Central memory CD8-positive, alpha-beta T cell (primary cell): Measurements from ENCODE around the gene MAGI1.

Experiments
- ATAC-seq: fragments of 150-1000 bp; cut with Tn5 transposase; replicated peaks from 2 replicates; pipeline ENCODE4 v1.10.0; 2022; ENCODE audit warnings: mild to moderate bottlenecking, moderate FRiP score, moderate number of reproducible peaks; ENCODE audit not compliant: poor library complexity, severe bottlenecking; ENCODE audit errors: extremely low read depth
- DNase-seq, 2 donors: peaks; one replicate each; pipeline ENCODE4 v3.0.0; 2021; ENCODE audit warnings: low spot score in 2 of 2
- H3K27ac Mint-ChIP-seq: one replicate; pipeline ENCODE4 v1.8.0; 2022; ENCODE audit warnings: low read depth, mild to moderate bottlenecking, moderate library complexity, mixed read lengths
- H3K27me3 Mint-ChIP-seq: one replicate; pipeline ENCODE4 v1.8.0; 2022; ENCODE audit warnings: mixed read lengths
- H3K36me3 Mint-ChIP-seq: one replicate; pipeline ENCODE4 v1.8.0; 2022; ENCODE audit warnings: mild to moderate bottlenecking, moderate library complexity, mixed read lengths; ENCODE audit not compliant: insufficient read depth
- H3K4me1 Mint-ChIP-seq: one replicate; pipeline ENCODE4 v1.8.0; 2022; ENCODE audit warnings: mixed read lengths
- H3K4me3 Mint-ChIP-seq: one replicate; pipeline ENCODE4 v1.8.0; 2022; ENCODE audit warnings: mild to moderate bottlenecking, moderate library complexity, mixed read lengths
- H3K9me3 Mint-ChIP-seq: one replicate; pipeline ENCODE4 v1.8.0; 2022; ENCODE audit warnings: mixed read lengths

Gene MAGI1

DNA sequence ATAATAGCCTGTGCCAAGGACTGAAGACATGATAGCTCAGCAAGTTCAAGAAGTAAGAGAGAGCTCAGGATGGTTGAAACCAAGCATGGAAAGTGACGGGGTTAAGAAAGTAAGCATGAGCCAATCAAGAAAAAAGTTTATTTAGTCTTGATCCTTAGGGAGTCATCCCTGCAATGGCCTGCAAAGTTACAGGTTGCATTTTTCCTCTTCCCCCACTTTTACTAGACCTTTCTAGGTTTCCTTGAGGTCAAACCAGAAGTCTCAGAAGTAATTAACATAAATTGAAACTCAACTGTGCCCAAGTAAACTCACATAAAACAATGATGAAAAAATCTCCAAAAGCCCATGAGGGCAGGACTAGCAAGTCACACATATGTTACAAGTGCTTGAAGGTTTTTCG is 250.9 kb downstream of the MAGI1 start:
- no peak overlapping the region for H3K27ac Mint-ChIP-seq
- DNase-seq (no peak), ATAC-seq (no peak)
- H3K27me3 Mint-ChIP-seq: no peaks in the 10 kb centered on the region
- H3K36me3 Mint-ChIP-seq: no peaks in the 10 kb centered on the region
- no peaks in the 10 kb centered on the region for H3K9me3 Mint-ChIP-seq
- H3K4me1 Mint-ChIP-seq: no peaks in the 10 kb centered on the region
- H3K4me3 Mint-ChIP-seq: no peak overlapping the region

- no peak overlapping the region for H3K27ac Mint-ChIP-seq
- H3K4me3 Mint-ChIP-seq: no peak overlapping the region
- H3K27me3 Mint-ChIP-seq: no peaks in the 10 kb centered on the region
- ATAC-seq (no peak), DNase-seq (no peak)
- H3K4me1 Mint-ChIP-seq: no peaks in the 10 kb centered on the region
- no peaks in the 10 kb centered on the region for H3K9me3 Mint-ChIP-seq
- H3K36me3 Mint-ChIP-seq: no peaks in the 10 kb centered on the region
These were observed 251.4 kb downstream of the MAGI1 start for GRCh38 chr3:65787340-65787739.

GRCh38 chr3:65786890-65787289 is 251.8 kb downstream of the MAGI1 start:
- Mint-ChIP-seq H3K9me3 (no peaks in the 10 kb centered on the region), H3K27ac (no peak overlapping the region), H3K36me3 (no peaks in the 10 kb centered on the region), H3K4me3 (no peak overlapping the region), H3K27me3 (no peaks in the 10 kb centered on the region), H3K4me1 (no peaks in the 10 kb centered on the region)
- no peak for DNase-seq
- no peak for ATAC-seq

DNA sequence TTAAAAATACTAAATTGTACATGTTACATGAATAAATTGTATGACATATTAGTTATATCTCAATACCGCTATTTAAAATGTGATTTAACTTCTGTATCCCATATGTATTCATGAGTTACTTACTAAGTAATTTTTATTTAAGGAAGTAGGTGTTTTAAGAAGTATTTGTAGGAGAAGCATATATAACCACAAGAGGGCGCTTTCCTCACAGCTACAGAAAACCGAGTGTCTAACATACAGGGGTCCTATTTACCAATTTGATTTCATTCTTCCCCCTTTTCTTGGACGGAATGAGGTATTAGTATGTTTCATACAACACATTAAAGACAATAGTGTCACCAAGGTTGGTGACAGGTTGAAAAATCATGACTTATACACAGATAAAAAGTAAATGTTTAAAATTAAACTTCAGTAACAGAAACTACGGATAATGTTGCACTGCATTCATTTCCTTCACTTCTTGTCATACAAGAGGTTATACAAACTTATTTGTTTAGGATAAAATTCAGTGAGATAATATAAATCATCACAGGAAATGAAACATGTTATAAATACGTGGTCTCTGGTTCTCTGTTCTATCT is 253.6 kb downstream of the MAGI1 start:
- no peaks in the 10 kb centered on the region for H3K27me3 Mint-ChIP-seq
- H3K36me3 Mint-ChIP-seq: no peaks in the 10 kb centered on the region
- ATAC-seq: no peak
- DNase-seq: no peak
- H3K4me3 Mint-ChIP-seq: no peak overlapping the region
- H3K27ac Mint-ChIP-seq: no peak overlapping the region
- no peaks in the 10 kb centered on the region for H3K9me3 Mint-ChIP-seq
- no peaks in the 10 kb centered on the region for H3K4me1 Mint-ChIP-seq

DNA sequence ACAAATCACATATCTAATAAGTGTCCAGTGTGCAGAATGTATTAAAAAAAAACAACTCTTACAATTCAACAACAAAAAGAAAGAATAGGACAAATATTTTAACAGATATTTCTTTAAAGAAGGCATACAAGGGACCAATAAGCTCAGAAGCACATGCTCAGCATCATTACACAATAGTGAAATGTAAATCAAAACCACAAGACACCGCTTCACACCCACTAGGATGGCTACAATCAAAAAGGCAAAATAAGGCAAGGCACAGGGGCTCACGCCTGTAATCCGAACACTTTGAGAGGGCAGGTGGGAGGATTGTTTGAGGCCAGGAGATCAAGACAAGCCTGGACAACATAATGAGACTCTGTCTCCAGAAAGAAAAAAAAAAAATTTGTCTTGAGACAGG is 255.6 kb downstream of the MAGI1 start:
- DNase-seq (no peak), ATAC-seq (no peak)
- Mint-ChIP-seq H3K4me3 (no peak overlapping the region), H3K36me3 (no peaks in the 10 kb centered on the region), H3K9me3 (no peaks in the 10 kb centered on the region), H3K27me3 (peaks cover 9% of the 10 kb centered on the region), H3K4me1 (no peaks in the 10 kb centered on the region), H3K27ac (no peak overlapping the region)

GRCh38 chr3:65781594-65781993 is 257.1 kb downstream of the MAGI1 start:
- no peak overlapping the region for H3K27ac Mint-ChIP-seq
- no peaks in the 10 kb centered on the region for H3K9me3 Mint-ChIP-seq
- no peak overlapping the region for H3K4me3 Mint-ChIP-seq
- no peaks in the 10 kb centered on the region for H3K36me3 Mint-ChIP-seq
- H3K4me1 Mint-ChIP-seq: no peaks in the 10 kb centered on the region
- ATAC-seq (no peak), DNase-seq (no peak)
- H3K27me3 Mint-ChIP-seq: peaks cover 9% of the 10 kb centered on the region

DNA sequence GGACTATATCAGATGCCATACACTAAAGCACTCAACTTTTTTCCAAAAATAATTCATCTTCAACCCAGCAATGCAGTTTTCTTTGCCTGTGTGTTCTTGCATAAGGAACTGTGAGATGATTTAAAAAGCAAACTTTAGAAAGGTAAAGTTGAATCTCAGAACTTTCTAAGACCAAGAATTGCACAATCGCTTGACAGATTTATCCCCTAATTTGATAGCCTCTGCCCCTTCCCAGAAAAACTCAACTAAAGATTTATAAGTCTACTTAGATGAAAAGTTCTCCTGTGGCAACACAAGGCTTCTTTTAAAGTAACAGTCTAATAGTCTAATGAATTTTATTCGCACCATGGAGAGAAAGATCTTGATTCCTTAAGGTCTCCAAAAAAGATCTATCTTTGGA is 259.3 kb downstream of the MAGI1 start:
- no peaks in the 10 kb centered on the region for H3K4me1 Mint-ChIP-seq
- H3K4me3 Mint-ChIP-seq: no peak overlapping the region

DNA sequence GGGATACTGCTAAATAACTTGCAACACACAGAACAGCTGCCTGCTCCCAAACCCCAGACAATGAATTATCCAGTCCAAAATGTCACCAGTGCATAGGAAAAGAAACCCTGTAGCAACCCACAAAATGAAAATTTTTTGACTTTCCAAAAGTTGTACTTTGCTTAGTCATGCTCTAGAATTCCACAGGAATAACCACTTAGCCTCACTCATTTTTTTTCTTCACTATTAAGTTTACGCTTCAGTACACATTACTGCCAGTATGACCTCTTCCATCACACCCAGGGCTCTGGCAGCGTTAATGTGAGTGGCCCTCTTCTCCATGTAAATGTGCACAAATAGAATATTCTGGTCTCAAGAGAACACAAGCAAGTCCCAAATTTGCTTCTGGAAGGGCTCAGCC is 259.8 kb downstream of the MAGI1 start:
- Mint-ChIP-seq H3K4me3 (no peak overlapping the region), H3K27me3 (peaks cover 9% of the 10 kb centered on the region), H3K9me3 (no peaks in the 10 kb centered on the region), H3K4me1 (no peaks in the 10 kb centered on the region), H3K36me3 (no peaks in the 10 kb centered on the region), H3K27ac (no peak overlapping the region)
- ATAC-seq: no peak
- DNase-seq: no peak

More for the DNA sequence above, 259.3 kb downstream of the MAGI1 start:
- DNase-seq (no peak), ATAC-seq (no peak)
- no peak overlapping the region for H3K27ac Mint-ChIP-seq
- H3K9me3 Mint-ChIP-seq: no peaks in the 10 kb centered on the region
- H3K36me3 Mint-ChIP-seq: no peaks in the 10 kb centered on the region
- H3K27me3 Mint-ChIP-seq: peaks cover 9% of the 10 kb centered on the region

DNA sequence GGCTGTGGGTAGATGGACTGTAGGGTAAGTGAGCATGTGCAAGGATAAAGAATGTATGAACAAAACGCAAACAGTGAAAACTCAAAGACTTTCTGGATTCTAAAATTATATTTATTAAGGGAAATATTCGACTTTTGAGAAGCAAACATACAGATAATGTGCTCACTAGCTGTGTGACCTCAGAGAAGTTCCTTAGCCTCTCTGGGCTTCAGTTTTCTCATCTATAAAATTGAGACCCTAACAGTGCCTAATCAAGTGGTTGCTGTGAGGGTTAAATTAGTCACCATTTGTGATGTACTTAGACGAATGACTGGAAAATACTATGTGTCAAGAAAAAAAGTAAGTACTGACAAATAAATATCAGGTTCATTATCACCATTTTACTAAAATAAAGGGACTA is 261.7 kb downstream of the MAGI1 start:
- ATAC-seq: no peak
- no peak overlapping the region for H3K4me3 Mint-ChIP-seq
- no peaks in the 10 kb centered on the region for H3K4me1 Mint-ChIP-seq

GRCh38 chr3:65776494-65776893 is 262.2 kb downstream of the MAGI1 start:
- no peak overlapping the region for H3K27ac Mint-ChIP-seq
- peaks cover 4% of the 10 kb centered on the region for H3K9me3 Mint-ChIP-seq
- H3K36me3 Mint-ChIP-seq: no peaks in the 10 kb centered on the region
- peaks cover 9% of the 10 kb centered on the region for H3K27me3 Mint-ChIP-seq
- no peak for ATAC-seq
- DNase-seq: no peak
- no peaks in the 10 kb centered on the region for H3K4me1 Mint-ChIP-seq
- no peak overlapping the region for H3K4me3 Mint-ChIP-seq

More for the DNA sequence above, 261.7 kb downstream of the MAGI1 start:
- Mint-ChIP-seq H3K27me3 (peaks cover 9% of the 10 kb centered on the region), H3K9me3 (peaks cover 4% of the 10 kb centered on the region), H3K27ac (no peak overlapping the region), H3K36me3 (no peaks in the 10 kb centered on the region)
- DNase-seq: no peak

- ATAC-seq (no peak), DNase-seq (no peak)
- Mint-ChIP-seq H3K4me3 (no peak overlapping the region), H3K27ac (no peak overlapping the region), H3K4me1 (no peaks in the 10 kb centered on the region), H3K9me3 (peaks cover 4% of the 10 kb centered on the region), H3K27me3 (peaks cover 9% of the 10 kb centered on the region), H3K36me3 (no peaks in the 10 kb centered on the region)
These were observed 262.6 kb downstream of the MAGI1 start for GRCh38 chr3:65776081-65776480.

GRCh38 chr3:65772758-65773157 is 266.0 kb downstream of the MAGI1 start:
- H3K4me3 Mint-ChIP-seq: no peak overlapping the region
- H3K4me1 Mint-ChIP-seq: no peaks in the 10 kb centered on the region
- no peak for ATAC-seq
- peaks cover 4% of the 10 kb centered on the region for H3K9me3 Mint-ChIP-seq
- H3K27me3 Mint-ChIP-seq: no peaks in the 10 kb centered on the region
- no peaks in the 10 kb centered on the region for H3K36me3 Mint-ChIP-seq
- no peak for DNase-seq
- H3K27ac Mint-ChIP-seq: no peak overlapping the region

DNA sequence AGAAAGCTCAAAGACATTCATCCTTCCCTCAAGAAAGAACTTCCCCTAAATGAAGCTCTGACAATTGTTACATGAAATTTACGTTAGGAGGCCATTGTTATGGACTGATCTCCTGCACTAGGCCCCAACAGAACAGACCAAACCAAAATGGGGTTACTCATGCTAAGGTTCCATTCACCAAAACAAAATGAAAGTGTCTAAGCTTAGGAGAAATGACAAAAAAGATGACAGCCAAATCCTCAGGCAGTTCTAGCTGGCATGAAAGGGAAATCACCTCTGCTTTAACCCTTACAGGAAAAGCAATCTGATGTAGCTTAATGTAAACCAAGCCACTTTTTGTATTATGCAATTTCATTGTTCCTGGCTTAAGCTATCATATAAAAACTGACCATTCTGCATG is 271.2 kb downstream of the MAGI1 start:
- ATAC-seq (no peak), DNase-seq (no peak)
- Mint-ChIP-seq H3K9me3 (peaks cover 4% of the 10 kb centered on the region), H3K4me1 (no peaks in the 10 kb centered on the region), H3K27me3 (no peaks in the 10 kb centered on the region), H3K36me3 (no peaks in the 10 kb centered on the region), H3K27ac (no peak overlapping the region), H3K4me3 (no peak overlapping the region)

DNA sequence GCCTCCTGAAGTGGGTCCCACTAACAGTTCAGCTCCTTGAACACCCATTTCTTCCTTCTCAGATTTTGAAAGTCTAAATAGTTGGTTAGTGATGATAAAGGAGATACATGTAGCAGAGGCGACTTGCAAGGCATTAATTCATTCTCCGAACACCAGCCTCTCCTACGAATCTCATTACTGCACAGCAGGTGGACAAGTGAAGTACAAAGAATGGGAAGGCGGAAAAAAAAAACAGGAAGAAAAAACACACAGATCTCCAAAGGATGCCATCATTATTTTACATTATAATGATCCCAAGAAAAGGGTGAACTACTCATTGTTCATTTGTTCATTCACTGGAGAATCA is 276.5 kb downstream of the MAGI1 start:
- DNase-seq (no peak), ATAC-seq (no peak)
- H3K4me1 Mint-ChIP-seq: no peaks in the 10 kb centered on the region
- H3K9me3 Mint-ChIP-seq: no peaks in the 10 kb centered on the region
- H3K4me3 Mint-ChIP-seq: no peak overlapping the region
- H3K27me3 Mint-ChIP-seq: no peaks in the 10 kb centered on the region
- H3K27ac Mint-ChIP-seq: no peak overlapping the region
- no peaks in the 10 kb centered on the region for H3K36me3 Mint-ChIP-seq
